Uterus (tissue), 4 donors: ENCODE data around the gene CALML5. TPM values are rescaled to one million over a fixed set of nuclear protein-coding genes. Genes with fewer than 3 reads are reported as not detected.

Source experiments
- DNase-seq, 2 donors: peaks; one replicate each; pipeline ENCODE4 v3.0.0-alpha.2; 2019 to 2020
- H3K27ac ChIP-seq, 2 donors: fragments of 200-600 bp; sonication (generic); 1 replicate in 1 of 2; 2 replicates in 1 of 2; pipeline ENCODE4 v1.5.1; 2016 to 2018
- H3K27me3 ChIP-seq, 2 donors: fragments of 200-600 bp; sonication (generic); one replicate each; pipeline ENCODE4 v1.5.1; 2018 to 2019; ENCODE audit warnings: control low read depth in 1 of 2
- H3K36me3 ChIP-seq, 2 donors: fragments of 200-600 bp; sonication (generic); one replicate each; pipeline ENCODE4 v1.5.1; 2019; ENCODE audit warnings: control low read depth in 1 of 2
- H3K4me1 ChIP-seq, 2 donors: fragments of 200-600 bp; sonication (generic); one replicate each; pipeline ENCODE4 v1.5.1; 2018 to 2019; ENCODE audit warnings: control low read depth in 1 of 2
- H3K4me3 ChIP-seq, 2 donors: fragments of 200-600 bp; sonication (generic); 1 replicate in 1 of 2; 2 replicates in 1 of 2; pipeline ENCODE4 v1.5.1; 2018 to 2019; ENCODE audit warnings: mild to moderate bottlenecking in 1 of 2
- H3K9me3 ChIP-seq, 2 donors: fragments of 200-600 bp; sonication (generic); one replicate each; pipeline ENCODE4 v1.5.1; 2019; ENCODE audit warnings: control low read depth in 1 of 2
- POLR2A ChIP-seq, 2 donors: fragments of 450-650 bp; IDR thresholded peaks; one replicate each; pipeline ENCODE4 v1.6.1; 2016; ENCODE audit warnings: antibody characterized with exemption in 2 of 2, mild to moderate bottlenecking in 1 of 2, moderate library complexity in 1 of 2
- intact Hi-C: fragments of 100-400 bp; cut with DNase I; formaldehyde crosslinking; loops from one replicate; pipeline ENCODE4 v1.15.1; 2023; ENCODE audit warnings: low total_unique reads
- total RNA-seq, 4 donors: library from RNA; depleted of rRNA in 3 of 4; stranded (reverse); fragments of >200 nt in 3 of 4; gene quantifications; one replicate each; pipeline versions ENCODE4 v1.1.0 to v1.2.4, GENCODE V29; 2014 to 2023
- TF ChIP-seq, protein P1 (sequence below), 4 experiments: fragments of 200-600 bp in 2 of 4; fragments of 450-650 bp in 2 of 4; sonication (generic) in 2 of 4; IDR thresholded peaks; one replicate each; pipeline ENCODE4 v1.5.1; 2016 to 2019; ENCODE audit warnings: antibody characterized with exemption in 4 of 4, mild to moderate bottlenecking in 2 of 4, moderate library complexity in 1 of 4
- donor health status: DM: yes; HTN: yes; CAD: no.

The CALML5 gene
- total RNA-seq, 4 donors from 2014 or later: not detected

DNA sequence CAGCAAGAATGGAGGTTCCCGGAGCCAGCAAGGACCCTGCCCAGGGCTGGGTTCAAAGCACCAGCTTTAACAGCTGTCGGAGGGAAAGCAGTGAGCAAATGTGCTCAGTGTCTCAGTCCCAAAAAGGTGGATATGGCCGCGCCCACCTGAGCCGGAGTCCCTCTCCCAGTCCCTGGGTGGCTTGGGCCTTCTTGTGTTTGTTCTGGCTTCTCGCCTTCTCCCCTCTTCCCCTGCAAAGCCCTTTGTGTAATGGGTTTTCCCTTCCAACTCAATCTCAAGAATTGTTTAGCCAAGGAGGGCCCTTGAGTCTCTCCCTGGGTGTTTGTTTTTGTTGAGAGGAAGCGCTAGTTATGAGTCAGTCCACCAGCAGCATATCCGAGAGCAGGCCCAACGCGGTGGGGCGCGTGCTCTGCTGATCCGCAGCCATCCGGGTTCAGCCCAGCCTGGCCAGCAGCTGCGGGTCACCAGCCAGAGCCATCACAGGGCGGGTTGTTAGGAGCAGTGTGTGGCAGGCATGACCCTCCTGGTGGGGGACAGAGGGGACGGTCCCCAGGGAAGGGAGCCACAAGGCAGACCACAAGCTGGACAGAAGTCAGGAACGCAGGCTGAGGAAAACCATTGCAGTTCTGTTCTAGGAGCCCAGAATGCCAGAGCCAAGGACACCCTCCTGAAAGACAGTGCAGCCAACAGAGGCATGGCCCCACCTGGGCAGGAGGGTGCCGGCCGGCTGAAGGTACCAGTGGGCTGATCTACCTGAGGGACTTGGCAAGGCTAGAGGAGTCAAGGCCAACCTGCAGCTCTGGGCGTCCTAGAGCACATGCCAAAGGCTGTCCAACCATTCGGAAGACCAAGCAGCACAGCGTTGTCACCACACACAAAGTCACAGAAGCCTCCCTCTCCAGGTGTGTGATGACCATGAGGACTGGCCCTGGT lies 46.7 kb upstream of the CALML5 start:
- H3K27ac ChIP-seq: peak overlapping the region; percentile 78 to 83
- TF ChIP-seq, protein P1, sequence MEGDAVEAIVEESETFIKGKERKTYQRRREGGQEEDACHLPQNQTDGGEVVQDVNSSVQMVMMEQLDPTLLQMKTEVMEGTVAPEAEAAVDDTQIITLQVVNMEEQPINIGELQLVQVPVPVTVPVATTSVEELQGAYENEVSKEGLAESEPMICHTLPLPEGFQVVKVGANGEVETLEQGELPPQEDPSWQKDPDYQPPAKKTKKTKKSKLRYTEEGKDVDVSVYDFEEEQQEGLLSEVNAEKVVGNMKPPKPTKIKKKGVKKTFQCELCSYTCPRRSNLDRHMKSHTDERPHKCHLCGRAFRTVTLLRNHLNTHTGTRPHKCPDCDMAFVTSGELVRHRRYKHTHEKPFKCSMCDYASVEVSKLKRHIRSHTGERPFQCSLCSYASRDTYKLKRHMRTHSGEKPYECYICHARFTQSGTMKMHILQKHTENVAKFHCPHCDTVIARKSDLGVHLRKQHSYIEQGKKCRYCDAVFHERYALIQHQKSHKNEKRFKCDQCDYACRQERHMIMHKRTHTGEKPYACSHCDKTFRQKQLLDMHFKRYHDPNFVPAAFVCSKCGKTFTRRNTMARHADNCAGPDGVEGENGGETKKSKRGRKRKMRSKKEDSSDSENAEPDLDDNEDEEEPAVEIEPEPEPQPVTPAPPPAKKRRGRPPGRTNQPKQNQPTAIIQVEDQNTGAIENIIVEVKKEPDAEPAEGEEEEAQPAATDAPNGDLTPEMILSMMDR (IDR thresholded peaks at IDR 0.05): no peak
- H3K27me3 ChIP-seq: no peaks in the 10 kb centered on the region
- H3K9me3 ChIP-seq: peaks cover 0 to 5% of the 10 kb centered on the region in 2 donors
- H3K4me1 ChIP-seq: peaks cover 0 to 19% of the 10 kb centered on the region in 2 donors
- no peaks in the 10 kb centered on the region for H3K36me3 ChIP-seq
- intact Hi-C loops: no loop called here
- peak in 1 of 2 donors; percentile 20 for DNase-seq
- no peak overlapping the region for H3K4me3 ChIP-seq

DNA sequence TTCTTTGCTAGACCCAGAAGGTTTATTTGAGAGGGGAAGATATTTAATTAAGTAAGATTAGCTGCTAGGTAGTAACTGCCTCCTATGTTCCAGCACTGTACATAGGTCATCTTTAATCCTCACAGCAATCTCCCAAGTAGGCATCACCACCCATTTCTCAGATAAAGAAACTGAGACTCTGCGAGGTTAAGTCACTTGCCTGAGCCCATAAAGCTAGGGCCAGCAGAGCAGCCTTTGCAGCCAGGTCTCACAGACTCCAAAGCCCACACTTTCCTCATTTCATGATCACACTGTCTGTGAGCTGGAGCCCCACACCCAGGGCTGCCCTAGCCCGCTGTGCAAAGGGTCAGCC lies 46.0 kb upstream of the CALML5 start:
- DNase-seq: no peak
- intact Hi-C loops: no loop called here
- Histone ChIP-seq H3K9me3 (peaks cover 0 to 5% of the 10 kb centered on the region in 2 donors), H3K36me3 (no peaks in the 10 kb centered on the region), H3K27me3 (no peaks in the 10 kb centered on the region), H3K27ac (peak overlapping the region in 1 of 2 donors; percentile 41), H3K4me3 (no peak overlapping the region), H3K4me1 (peaks cover 0 to 19% of the 10 kb centered on the region in 2 donors)
- TF ChIP-seq POLR2A (IDR thresholded peaks at IDR 0.05): no peak
- TF ChIP-seq, protein P1 (IDR thresholded peaks at IDR 0.05): no peak

GRCh38 chr10:5545011-5545410 lies 45.6 kb upstream of the CALML5 start:
- peaks cover 0 to 5% of the 10 kb centered on the region in 2 donors for H3K9me3 ChIP-seq
- no peaks in the 10 kb centered on the region for H3K36me3 ChIP-seq
- DNase-seq: peak; percentile 5 to 9
- H3K27me3 ChIP-seq: no peaks in the 10 kb centered on the region
- H3K4me3 ChIP-seq: no peak overlapping the region
- intact Hi-C loops: no loop called here
- H3K4me1 ChIP-seq: peaks cover 0 to 19% of the 10 kb centered on the region in 2 donors
- TF ChIP-seq POLR2A (IDR thresholded peaks at IDR 0.05): no peak
- TF ChIP-seq, protein P1 (IDR thresholded peaks at IDR 0.05): no peak
- no peak overlapping the region for H3K27ac ChIP-seq

- H3K27me3 ChIP-seq: no peaks in the 10 kb centered on the region
- peaks cover 0 to 19% of the 10 kb centered on the region in 2 donors for H3K4me1 ChIP-seq
- TF ChIP-seq POLR2A (IDR thresholded peaks at IDR 0.05): no peak
- TF ChIP-seq, protein P1 (IDR thresholded peaks at IDR 0.05): no peak
- H3K36me3 ChIP-seq: no peaks in the 10 kb centered on the region
- H3K9me3 ChIP-seq: peaks cover 0 to 5% of the 10 kb centered on the region in 2 donors
- no peak for DNase-seq
- intact Hi-C loops: no loop called here
- no peak overlapping the region for H3K4me3 ChIP-seq
- no peak overlapping the region for H3K27ac ChIP-seq
These were observed 44.9 kb upstream of the CALML5 start for GRCh38 chr10:5544216-5544805.

- Histone ChIP-seq H3K9me3 (peaks cover 0 to 5% of the 10 kb centered on the region in 2 donors), H3K36me3 (no peaks in the 10 kb centered on the region), H3K27me3 (no peaks in the 10 kb centered on the region), H3K27ac (no peak overlapping the region), H3K4me3 (no peak overlapping the region), H3K4me1 (peaks cover 0 to 18% of the 10 kb centered on the region in 2 donors)
- TF ChIP-seq, protein P1 (IDR thresholded peaks at IDR 0.05): no peak
- intact Hi-C loops: no loop called here
- no peak for DNase-seq
These were observed 44.3 kb upstream of the CALML5 start for GRCh38 chr10:5543623-5544022.
